ENCODE measurements around the gene SMIM45.

SMIM45 gene

DNA sequence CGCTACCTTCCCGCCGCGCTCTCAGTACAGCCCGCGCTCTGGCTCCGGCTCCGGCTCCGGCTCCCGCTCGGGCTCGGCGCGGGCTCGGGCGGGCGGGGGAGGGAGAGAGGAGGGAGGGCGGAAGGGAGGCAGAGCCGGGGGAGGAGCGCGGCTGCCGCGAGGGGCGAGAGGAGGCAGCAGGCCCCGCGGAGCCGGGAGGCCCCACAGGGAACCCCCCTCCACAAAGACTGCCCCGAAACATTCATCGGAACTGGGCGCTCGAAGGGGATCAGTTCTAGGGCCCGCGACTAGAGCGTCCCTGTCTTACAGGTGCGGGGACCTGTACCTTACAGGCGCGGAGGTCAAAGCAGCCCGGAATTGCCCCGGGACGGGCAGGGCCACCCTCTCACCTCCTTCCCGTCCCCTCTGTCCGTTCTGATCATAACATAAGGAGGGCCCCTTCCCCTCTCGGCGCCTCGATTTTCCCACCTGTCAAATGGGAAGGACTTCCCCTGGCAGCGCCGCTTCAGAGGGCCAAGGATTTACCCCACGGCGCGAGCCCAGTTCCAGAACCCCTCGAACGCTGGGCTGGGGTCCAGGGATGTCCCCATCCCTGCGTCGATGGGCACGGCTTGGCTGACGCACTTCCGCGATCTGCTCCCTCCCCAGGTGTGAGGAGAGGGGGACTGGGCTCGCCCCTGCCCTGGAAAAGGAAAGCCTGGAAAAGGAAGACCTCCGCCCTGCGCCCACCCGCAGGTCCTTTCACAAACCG, 36.7 kb upstream of the SMIM45 start, which contains the start of gene SHISA8:
Gene SHISA8 (minus strand): TSS at position 40 of the 751 bp plus-strand sequence. CDS start 407 bp downstream, outside the sequence.
- Histone ChIP-seq H3K27ac (no peak within 1 kb of the TSS), H3K4me3 (ENCODE audit: low read depth, low read length) (peak within 1 kb of the TSS; percentile 26), H3K27me3 (ENCODE audit: insufficient read depth, low read depth, severe bottlenecking) (peaks cover 44% of the 10 kb centered on the region), H3K36me3 (no peaks in the 10 kb centered on the region), H3K9me3 (ENCODE audit: severe bottlenecking) (no peaks in the 10 kb centered on the region)
- peak; percentile 65 for DNase-seq
- TF ChIP-seq, protein P1, sequence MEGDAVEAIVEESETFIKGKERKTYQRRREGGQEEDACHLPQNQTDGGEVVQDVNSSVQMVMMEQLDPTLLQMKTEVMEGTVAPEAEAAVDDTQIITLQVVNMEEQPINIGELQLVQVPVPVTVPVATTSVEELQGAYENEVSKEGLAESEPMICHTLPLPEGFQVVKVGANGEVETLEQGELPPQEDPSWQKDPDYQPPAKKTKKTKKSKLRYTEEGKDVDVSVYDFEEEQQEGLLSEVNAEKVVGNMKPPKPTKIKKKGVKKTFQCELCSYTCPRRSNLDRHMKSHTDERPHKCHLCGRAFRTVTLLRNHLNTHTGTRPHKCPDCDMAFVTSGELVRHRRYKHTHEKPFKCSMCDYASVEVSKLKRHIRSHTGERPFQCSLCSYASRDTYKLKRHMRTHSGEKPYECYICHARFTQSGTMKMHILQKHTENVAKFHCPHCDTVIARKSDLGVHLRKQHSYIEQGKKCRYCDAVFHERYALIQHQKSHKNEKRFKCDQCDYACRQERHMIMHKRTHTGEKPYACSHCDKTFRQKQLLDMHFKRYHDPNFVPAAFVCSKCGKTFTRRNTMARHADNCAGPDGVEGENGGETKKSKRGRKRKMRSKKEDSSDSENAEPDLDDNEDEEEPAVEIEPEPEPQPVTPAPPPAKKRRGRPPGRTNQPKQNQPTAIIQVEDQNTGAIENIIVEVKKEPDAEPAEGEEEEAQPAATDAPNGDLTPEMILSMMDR (IDR thresholded peaks at IDR 0.05; ENCODE audit: low read depth, low read length) = no peak

DNA sequence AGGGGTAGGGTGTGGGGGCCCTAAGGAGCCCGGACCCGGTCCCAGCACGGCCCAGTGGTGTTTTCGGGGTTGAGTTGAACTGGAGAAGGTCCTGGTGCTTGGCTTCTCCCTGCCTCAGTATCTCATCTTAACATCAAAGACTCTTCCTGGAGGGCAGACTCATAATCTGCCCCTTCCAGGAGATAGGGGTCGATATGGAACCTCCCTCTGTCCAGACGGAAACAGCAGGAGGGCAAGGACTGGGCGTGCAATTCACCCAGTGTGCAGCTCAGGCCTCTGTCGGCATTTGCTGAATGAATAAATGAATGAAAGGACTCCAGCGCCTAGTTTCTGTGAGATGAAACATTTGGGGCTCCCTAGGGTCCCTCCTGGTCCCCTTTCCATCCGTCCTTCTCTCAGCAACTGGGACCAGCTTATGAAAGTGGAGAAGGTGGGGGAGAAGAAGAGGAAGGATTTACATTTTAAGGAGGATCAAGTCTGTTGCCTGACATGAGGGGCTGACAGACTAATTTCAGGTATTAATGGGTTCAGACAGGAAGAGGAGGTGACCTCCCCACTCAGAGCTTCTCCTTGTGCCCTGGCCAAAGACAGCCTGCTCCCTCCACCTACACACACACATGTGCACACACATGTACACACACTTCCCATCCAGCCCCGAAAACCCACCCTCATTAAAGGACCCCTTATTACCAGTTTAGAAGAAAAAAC, 36.0 kb upstream of the SMIM45 start:
- TF ChIP-seq, protein P1 (IDR thresholded peaks at IDR 0.05; ENCODE audit: low read depth, low read length) = no peak
- Histone ChIP-seq H3K4me3 (ENCODE audit: low read depth, low read length) (no peak overlapping the region), H3K27me3 (ENCODE audit: insufficient read depth, low read depth, severe bottlenecking) (peaks cover 44% of the 10 kb centered on the region)

DNA sequence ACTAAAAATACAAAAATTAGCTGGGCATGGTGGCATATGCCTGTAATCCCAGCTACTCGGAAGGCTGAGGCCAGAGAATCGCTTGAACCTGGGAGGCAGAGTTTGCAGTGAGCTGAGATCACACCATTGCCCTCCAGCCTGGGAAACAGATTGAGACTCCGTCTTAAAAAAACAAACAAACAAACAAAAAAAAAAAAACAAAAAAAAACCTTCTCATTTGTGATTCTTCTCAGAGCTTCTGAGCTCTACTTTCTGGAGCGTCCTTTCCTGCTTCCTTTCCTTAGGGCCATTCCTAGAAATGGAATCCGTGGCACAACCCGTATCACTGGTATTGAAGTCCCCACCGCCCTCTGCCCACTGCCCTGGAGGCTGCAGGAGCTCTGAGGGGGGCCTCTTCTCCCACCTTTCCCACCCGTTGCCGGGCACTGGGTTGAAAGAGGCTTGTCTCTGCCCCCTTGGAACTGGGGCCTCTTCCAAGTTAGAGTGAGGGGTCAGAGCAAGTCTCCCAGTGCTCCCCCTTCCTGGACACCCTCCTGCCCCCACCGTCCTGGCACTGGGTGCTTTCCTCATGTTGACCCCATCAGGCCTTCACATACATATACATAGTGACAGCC, 35.1 kb upstream of the SMIM45 start:
- peaks cover 44% of the 10 kb centered on the region for H3K27me3 ChIP-seq (ENCODE audit: insufficient read depth, low read depth, severe bottlenecking)
- TF ChIP-seq, protein P1 (IDR thresholded peaks at IDR 0.05; ENCODE audit: low read depth, low read length) = no peak
- H3K36me3 ChIP-seq = no peaks in the 10 kb centered on the region
- no peak for DNase-seq
- H3K4me3 ChIP-seq (ENCODE audit: low read depth, low read length) = no peak overlapping the region
- no peaks in the 10 kb centered on the region for H3K9me3 ChIP-seq (ENCODE audit: severe bottlenecking)
- no peak overlapping the region for H3K27ac ChIP-seq

More for the DNA sequence above, 36.0 kb upstream of the SMIM45 start:
- H3K27ac ChIP-seq = no peak overlapping the region
- no peaks in the 10 kb centered on the region for H3K36me3 ChIP-seq
- no peaks in the 10 kb centered on the region for H3K9me3 ChIP-seq (ENCODE audit: severe bottlenecking)
- DNase-seq = no peak

DNA sequence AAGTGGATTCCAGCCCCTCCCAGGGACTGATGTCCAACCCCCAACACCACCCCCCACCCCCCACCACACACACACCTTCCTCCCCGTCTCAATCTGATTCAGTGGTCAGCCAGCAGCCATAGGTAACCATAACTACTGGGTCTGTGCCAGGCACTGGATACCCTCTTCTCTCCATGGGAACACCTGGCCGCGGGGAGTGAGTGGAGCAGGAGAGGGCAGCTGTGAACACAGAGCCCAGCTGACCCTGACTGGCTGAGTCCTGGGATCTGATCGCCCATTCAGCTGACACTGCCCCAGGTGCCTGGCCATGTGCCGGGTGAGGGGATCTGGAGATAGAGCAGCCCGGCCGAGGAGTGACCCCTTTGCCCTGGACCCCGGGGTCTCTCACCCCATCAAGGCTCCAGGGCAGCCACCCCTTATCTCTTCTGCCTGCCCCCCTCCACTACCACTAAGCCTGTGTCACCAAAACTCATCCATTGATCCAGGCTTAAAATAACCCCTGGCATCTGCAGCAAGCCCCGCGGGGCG, 34.5 kb upstream of the SMIM45 start:
- Histone ChIP-seq H3K27me3 (ENCODE audit: insufficient read depth, low read depth, severe bottlenecking) (peaks cover 43% of the 10 kb centered on the region), H3K36me3 (no peaks in the 10 kb centered on the region)

More for the DNA sequence above, 34.5 kb upstream of the SMIM45 start:
- DNase-seq = no peak
- Histone ChIP-seq H3K9me3 (ENCODE audit: severe bottlenecking) (no peaks in the 10 kb centered on the region), H3K27ac (no peak overlapping the region), H3K4me3 (ENCODE audit: low read depth, low read length) (no peak overlapping the region)
- TF ChIP-seq, protein P1 (IDR thresholded peaks at IDR 0.05; ENCODE audit: low read depth, low read length) = no peak
